Umbilical cord (tissue), 2 donors: ENCODE data around the gene GMCL2. TPM values are rescaled to one million over a fixed set of nuclear protein-coding genes. Genes with fewer than 3 reads are reported as not detected.
A peak's percentile ranks its signal among the peaks of the same experiment; 100 is the strongest.

Experiments
- DNase-seq: peaks from one replicate; pipeline ENCODE4 v3.0.0-alpha.2; 2015; ENCODE audit warnings: low spot score
- total RNA-seq: library from RNA; depleted of rRNA; stranded (reverse); fragments of >200 nt; gene quantifications from one replicate; pipeline ENCODE4 v1.2.3, GENCODE V29; 2014; ENCODE audit warnings: low replicate concordance; ENCODE audit not compliant: insufficient read depth

The GMCL2 gene
- total RNA-seq, 1 donor from 2014 or later: 4.1 TPM

- DNase-seq: no peak
Measured at GRCh38 chr5:178222292-178222691, 35.1 kb upstream of the GMCL2 start.

GRCh38 chr5:178221853-178222252 lies 34.7 kb upstream of the GMCL2 start:
- DNase-seq: no peak

GRCh38 chr5:178221282-178221681 lies 34.1 kb upstream of the GMCL2 start:
- no peak for DNase-seq

- DNase-seq: no peak
Measured at GRCh38 chr5:178218827-178219226, 31.7 kb upstream of the GMCL2 start.

- DNase-seq: no peak
Measured at GRCh38 chr5:178218237-178218776, 31.1 kb upstream of the GMCL2 start.

- DNase-seq: no peak
Measured at GRCh38 chr5:178216779-178217178, 29.6 kb upstream of the GMCL2 start.

- no peak for DNase-seq
Measured at GRCh38 chr5:178216088-178216534, 28.9 kb upstream of the GMCL2 start.

GRCh38 chr5:178215280-178216002 lies 28.3 kb upstream of the GMCL2 start:
- no peak for DNase-seq

- DNase-seq: no peak
Measured at GRCh38 chr5:178214160-178214803, 27.1 kb upstream of the GMCL2 start.

- no peak for DNase-seq
Measured at GRCh38 chr5:178213748-178214151, 26.6 kb upstream of the GMCL2 start.

GRCh38 chr5:178213003-178213461 lies 25.9 kb upstream of the GMCL2 start:
- no peak for DNase-seq

GRCh38 chr5:178212241-178213002 lies 25.3 kb upstream of the GMCL2 start:
- DNase-seq: no peak

- no peak for DNase-seq
Measured at GRCh38 chr5:178211095-178212048, 24.2 kb upstream of the GMCL2 start.

- no peak for DNase-seq
Measured at GRCh38 chr5:178210686-178211085, 23.5 kb upstream of the GMCL2 start.

GRCh38 chr5:178210073-178210535 lies 22.9 kb upstream of the GMCL2 start:
- no peak for DNase-seq

GRCh38 chr5:178209334-178210072 lies 22.3 kb upstream of the GMCL2 start:
- no peak for DNase-seq

GRCh38 chr5:178208540-178209227 lies 21.5 kb upstream of the GMCL2 start:
- no peak for DNase-seq

GRCh38 chr5:178207917-178208280 lies 20.7 kb upstream of the GMCL2 start:
- no peak for DNase-seq

GRCh38 chr5:178207183-178207916 lies 20.2 kb upstream of the GMCL2 start:
- peak; percentile 16 for DNase-seq
